ENCODE data around the gene MIPOL1. TPM values are rescaled to one million over a fixed set of nuclear protein-coding genes. Genes with fewer than 3 reads are reported as not detected.

Gene MIPOL1
- total and polyA plus RNA-seq, 9 of the 15 experiments (the other 6 are each of a cell fraction or from before 2014, with no cell fraction given), result 6.7 to 21.9 (median 12.4) TPM

- TF ChIP-seq CBX8 (IDR thresholded peaks at IDR 0.05; ENCODE audit: borderline replicate concordance, extremely low read depth, low read depth, low read length, poor library complexity, severe bottlenecking) (no peak), ZC3H4 (CRISPR knock-in tag; IDR thresholded peaks at IDR 0.05; ENCODE audit: borderline replicate concordance) (no peak), JUNB (CRISPR knock-in tag; conservative IDR thresholded peaks at IDR 0.05) (no peak)
Observed at GRCh38 chr14:37186865-37187264, 10.9 kb upstream of the MIPOL1 start (continued).

DNA sequence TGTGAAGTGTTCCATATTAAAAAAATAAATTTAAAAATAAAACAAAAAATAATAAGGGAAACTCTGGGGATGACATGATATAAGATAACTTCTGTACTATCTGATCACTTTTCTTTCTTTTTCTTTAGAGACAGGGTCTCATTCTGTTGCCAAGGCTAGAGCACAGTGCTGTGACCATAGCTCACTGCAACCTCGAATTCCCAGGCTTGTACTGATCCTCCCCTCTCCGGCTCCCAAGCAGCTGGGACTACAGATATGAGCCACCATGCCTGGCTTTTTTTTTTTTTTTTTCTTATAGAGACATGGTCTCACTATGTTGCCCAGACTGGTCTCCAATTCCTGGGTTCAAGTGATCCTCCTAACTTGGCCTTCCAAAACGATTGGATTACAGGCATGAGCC is 10.4 kb upstream of the MIPOL1 start:
- H3K27me3 ChIP-seq (ENCODE audit: control insufficient read depth in 2 of 2, insufficient read depth in 2 of 2, low read length in 2 of 2), result no peaks in the 10 kb centered on the region
- no peaks in the 10 kb centered on the region for H4K20me1 ChIP-seq (replicated peaks; ENCODE audit: control insufficient read depth, insufficient read depth, low read length)
- no peak overlapping the region for H3K4me2 ChIP-seq (ENCODE audit: insufficient read depth, low read length)
- in situ Hi-C loops (cut with MboI), result no loop called here
- POLR2A ChIA-PET, result interaction anchor here (1.1 to 1.3 kb wide), 3 partner anchors 9 to 13 kb away, joined by 3 to 4 read pairs (median 3); partner anchors contain the start of gene MIPOL1
- H3K9me3 ChIP-seq (replicated peaks; ENCODE audit: control insufficient read depth, insufficient read depth, low read depth, low read length), result no peaks in the 10 kb centered on the region
- intact Hi-C loops (cut with micrococcal nuclease), result no loop called here
- no peak for FAIRE-seq
- ATAC-seq, result peak; percentile 76
- H2AFZ ChIP-seq (ENCODE audit: low read depth, low read length), result peak overlapping the region; percentile 79
- H3K9me1 ChIP-seq (ENCODE audit: control insufficient read depth, insufficient read depth, low read length), result no peaks in the 10 kb centered on the region
- H3K79me2 ChIP-seq (ENCODE audit: control insufficient read depth, insufficient read depth, low read length), result no peaks in the 10 kb centered on the region
- H3K4me3 ChIP-seq, result no peak overlapping the region
- H3K36me3 ChIP-seq (ENCODE audit: control insufficient read depth, insufficient read depth, low read length), result no peaks in the 10 kb centered on the region
- no peak overlapping the region for H3K9ac ChIP-seq (ENCODE audit: insufficient read depth in 1 of 2, low read depth in 2 of 2, low read length in 2 of 2)
- DNase-seq (ENCODE audit: extremely low read depth in 1 of 4, low spot score in 3 of 4), result no peak
- no peaks in the 10 kb centered on the region; a peak in 1 of 5 replicates for H3K4me1 ChIP-seq (replicated peaks in 1 of 2; ENCODE audit: control insufficient read depth in 2 of 2, insufficient read depth in 2 of 2, low read length in 2 of 2)
- CTCF ChIA-PET (ENCODE audit: low intra/inter-chr PET ratio), result interaction anchor here (0.6 kb wide), 1 partner anchor 8 kb away, joined by 3 read pairs; no protein-coding TSS in a partner anchor
- TF ChIP-seq RFX5 (IDR thresholded peaks at IDR 0.05; ENCODE audit: low read depth, low read length) (no peak), RUNX1 (IDR thresholded peaks at IDR 0.05; ENCODE audit: low read depth) (no peak), CHD2 (IDR thresholded peaks at IDR 0.05; ENCODE audit: low read depth, low read length) (no peak), ETV6 (IDR thresholded peaks at IDR 0.05; ENCODE audit: borderline replicate concordance in 1 of 2, low read depth in 2 of 2, low read length in 1 of 2) (no peak), ETV6 (CRISPR knock-in tag; IDR thresholded peaks at IDR 0.05; ENCODE audit: borderline replicate concordance) (no peak)
- no peak overlapping the region for H3K27ac ChIP-seq (ENCODE audit: extremely low read depth, low read depth, low read length)
- WGBS (ENCODE audit: insufficient coverage, low coverage, missing lambda C conversion rate), result 14% methylated on average over 3 of the region's 3 CpGs
- BruUV-seq (replicated peaks), result no TSS peak

Measured in K562 (cell line).